ENCODE results near the gene TMPRSS6.

Gene TMPRSS6

GRCh38 chr22:37049224-37049623, 60.3 kb downstream of the TMPRSS6 start:
- Histone ChIP-seq H3K4me2 (ENCODE audit: low read length) (no peak overlapping the region), H3K4me3 (ENCODE audit: low read length) (no peak overlapping the region)

GRCh38 chr22:37048133-37048532, 61.4 kb downstream of the TMPRSS6 start:
- Histone ChIP-seq H3K9me2 (replicated peaks; ENCODE audit: control insufficient read depth, low read length) (no peaks in the 10 kb centered on the region), H3K27me3 (ENCODE audit: control insufficient read depth, low read length) (peaks cover 14% of the 10 kb centered on the region), H3K79me2 (ENCODE audit: control insufficient read depth, low read length) (no peaks in the 10 kb centered on the region), H3K4me1 (ENCODE audit: control insufficient read depth, low read length) (peaks cover 18% of the 10 kb centered on the region), H4K20me1 (ENCODE audit: control insufficient read depth, insufficient read depth, low read depth, low read length) (no peaks in the 10 kb centered on the region), H3F3A (ENCODE audit: control insufficient read depth, insufficient read depth) (no peaks in the 10 kb centered on the region), H3K4me3 (ENCODE audit: low read length) (no peak overlapping the region), H3K4me2 (ENCODE audit: low read length) (no peak overlapping the region), H3K36me3 (ENCODE audit: control insufficient read depth, low read length) (no peaks in the 10 kb centered on the region), H3K9me3 (ENCODE audit: control insufficient read depth, insufficient read depth, low read length) (no peaks in the 10 kb centered on the region), H3K27ac (ENCODE audit: low read depth, low read length) (no peak overlapping the region)
- TF ChIP-seq EZH2phosphoT487 (IDR thresholded peaks at IDR 0.05; ENCODE audit: borderline replicate concordance, low read length), result no peak
- no peak for TF ChIP-seq CTCF (IDR thresholded peaks at IDR 0.05; ENCODE audit: low read depth, low read length, poor library complexity, severe bottlenecking)

More at GRCh38 chr22:37049224-37049623, 60.3 kb downstream of the TMPRSS6 start:
- H3K4me1 ChIP-seq (ENCODE audit: control insufficient read depth, low read length), result peaks cover 16% of the 10 kb centered on the region
- no peaks in the 10 kb centered on the region for H4K20me1 ChIP-seq (ENCODE audit: control insufficient read depth, insufficient read depth, low read depth, low read length)
- no peaks in the 10 kb centered on the region for H3F3A ChIP-seq (ENCODE audit: control insufficient read depth, insufficient read depth)
- TF ChIP-seq EZH2phosphoT487 (IDR thresholded peaks at IDR 0.05; ENCODE audit: borderline replicate concordance, low read length), result no peak
- no peak for TF ChIP-seq CTCF (IDR thresholded peaks at IDR 0.05; ENCODE audit: low read depth, low read length, poor library complexity, severe bottlenecking)
- H3K27ac ChIP-seq (ENCODE audit: low read depth, low read length), result no peak overlapping the region
- no peaks in the 10 kb centered on the region for H3K36me3 ChIP-seq (ENCODE audit: control insufficient read depth, low read length)
- H3K79me2 ChIP-seq (ENCODE audit: control insufficient read depth, low read length), result no peaks in the 10 kb centered on the region
- H3K9me3 ChIP-seq (ENCODE audit: control insufficient read depth, insufficient read depth, low read length), result no peaks in the 10 kb centered on the region
- H3K27me3 ChIP-seq (ENCODE audit: control insufficient read depth, low read length), result peaks cover 12% of the 10 kb centered on the region
- no peaks in the 10 kb centered on the region for H3K9me2 ChIP-seq (replicated peaks; ENCODE audit: control insufficient read depth, low read length)

GRCh38 chr22:37047006-37047405, 62.5 kb downstream of the TMPRSS6 start:
- Histone ChIP-seq H4K20me1 (ENCODE audit: control insufficient read depth, insufficient read depth, low read depth, low read length) (no peaks in the 10 kb centered on the region), H3K4me1 (ENCODE audit: control insufficient read depth, low read length) (peaks cover 10% of the 10 kb centered on the region), H3K9me2 (replicated peaks; ENCODE audit: control insufficient read depth, low read length) (no peaks in the 10 kb centered on the region), H3K27me3 (ENCODE audit: control insufficient read depth, low read length) (peaks cover 17% of the 10 kb centered on the region), H3K9me3 (ENCODE audit: control insufficient read depth, insufficient read depth, low read length) (no peaks in the 10 kb centered on the region), H3K36me3 (ENCODE audit: control insufficient read depth, low read length) (no peaks in the 10 kb centered on the region), H3K79me2 (ENCODE audit: control insufficient read depth, low read length) (no peaks in the 10 kb centered on the region), H3F3A (ENCODE audit: control insufficient read depth, insufficient read depth) (no peaks in the 10 kb centered on the region), H3K4me2 (ENCODE audit: low read length) (no peak overlapping the region), H3K4me3 (ENCODE audit: low read length) (no peak overlapping the region), H3K27ac (ENCODE audit: low read depth, low read length) (no peak overlapping the region)
- TF ChIP-seq EZH2phosphoT487 (IDR thresholded peaks at IDR 0.05; ENCODE audit: borderline replicate concordance, low read length) (no peak), CTCF (IDR thresholded peaks at IDR 0.05; ENCODE audit: low read depth, low read length, poor library complexity, severe bottlenecking) (no peak)

Data from DOHH2 (cell line).